ENCODE measurements around the gene TLE1.
"Not testable (repeated sequence)": the region's sequence is repeated elsewhere in the genome, so short reads cannot be mapped to it uniquely, and the experiment has no call there.

The TLE1 gene

DNA sequence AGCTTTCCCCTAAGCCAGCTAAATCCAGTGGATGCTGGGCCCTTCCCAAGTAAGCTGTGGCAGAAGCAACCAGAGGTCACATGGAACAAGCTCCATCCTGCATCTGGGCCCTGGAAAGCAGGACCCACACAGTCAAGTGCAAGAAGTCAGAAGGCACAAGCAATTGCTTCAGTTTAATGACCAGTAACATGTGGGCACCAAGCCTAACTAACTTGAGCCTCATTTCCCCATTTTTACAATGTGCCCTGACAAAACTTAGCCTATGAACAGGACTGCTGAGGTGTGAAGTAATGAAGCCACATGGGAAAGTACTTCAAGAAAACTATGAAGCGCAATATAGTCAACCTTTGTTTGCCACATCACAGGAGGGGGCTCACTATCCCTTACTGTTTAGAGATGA is 90.5 kb downstream of the TLE1 start:
- no peak for DNase-seq

DNA sequence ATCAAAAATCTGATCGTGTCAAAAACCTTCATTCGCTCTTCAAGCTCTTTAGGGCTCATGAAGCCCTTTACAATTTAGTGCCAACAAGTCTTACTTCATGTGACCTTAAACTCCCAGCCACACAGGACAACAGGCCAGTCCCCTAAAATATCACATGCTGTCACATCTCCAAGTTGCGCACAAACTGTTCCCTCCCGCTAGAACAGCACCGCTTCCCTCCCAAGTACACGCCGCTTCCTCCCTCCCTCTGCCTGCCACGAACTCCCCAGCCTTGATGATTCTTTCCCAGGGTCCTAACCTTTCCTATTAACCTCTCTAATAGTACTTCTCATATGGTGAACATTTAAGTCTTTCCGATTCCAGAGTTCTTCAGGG is 91.2 kb downstream of the TLE1 start:
- no peak for DNase-seq

DNA sequence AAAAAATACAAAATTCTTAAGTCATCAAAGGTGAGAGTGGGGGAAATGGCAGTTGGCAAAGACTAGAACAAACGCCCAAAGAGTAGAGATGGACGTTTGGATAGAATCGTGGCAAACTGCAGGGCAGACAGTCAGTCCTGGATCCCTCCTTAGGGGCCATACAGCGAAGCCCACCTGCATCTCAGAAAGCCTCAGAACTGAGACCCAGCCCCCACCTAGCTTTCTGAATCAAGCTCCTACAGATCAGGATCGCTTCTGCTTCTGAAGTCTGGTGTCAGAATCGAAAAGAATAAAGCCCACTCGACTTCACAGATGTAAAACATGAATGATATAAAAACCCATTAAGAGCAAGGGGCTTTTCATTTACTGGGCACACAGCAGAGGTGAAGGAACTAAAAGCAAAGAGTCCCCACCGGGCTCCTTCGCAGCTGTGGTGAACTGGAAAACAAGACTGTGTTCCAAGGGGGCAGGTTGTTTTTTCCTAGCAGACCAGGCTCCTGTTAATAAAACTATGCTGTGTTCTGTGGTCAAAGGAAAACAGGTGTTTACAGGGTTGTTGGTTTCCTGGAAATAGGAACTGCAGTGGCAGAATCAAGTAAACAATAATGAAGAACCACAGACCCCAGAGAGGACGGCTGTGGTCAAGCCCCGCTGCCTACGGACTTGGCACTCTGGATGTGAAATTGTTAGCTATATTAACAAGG is 91.8 kb downstream of the TLE1 start:
- no peak for DNase-seq

DNA sequence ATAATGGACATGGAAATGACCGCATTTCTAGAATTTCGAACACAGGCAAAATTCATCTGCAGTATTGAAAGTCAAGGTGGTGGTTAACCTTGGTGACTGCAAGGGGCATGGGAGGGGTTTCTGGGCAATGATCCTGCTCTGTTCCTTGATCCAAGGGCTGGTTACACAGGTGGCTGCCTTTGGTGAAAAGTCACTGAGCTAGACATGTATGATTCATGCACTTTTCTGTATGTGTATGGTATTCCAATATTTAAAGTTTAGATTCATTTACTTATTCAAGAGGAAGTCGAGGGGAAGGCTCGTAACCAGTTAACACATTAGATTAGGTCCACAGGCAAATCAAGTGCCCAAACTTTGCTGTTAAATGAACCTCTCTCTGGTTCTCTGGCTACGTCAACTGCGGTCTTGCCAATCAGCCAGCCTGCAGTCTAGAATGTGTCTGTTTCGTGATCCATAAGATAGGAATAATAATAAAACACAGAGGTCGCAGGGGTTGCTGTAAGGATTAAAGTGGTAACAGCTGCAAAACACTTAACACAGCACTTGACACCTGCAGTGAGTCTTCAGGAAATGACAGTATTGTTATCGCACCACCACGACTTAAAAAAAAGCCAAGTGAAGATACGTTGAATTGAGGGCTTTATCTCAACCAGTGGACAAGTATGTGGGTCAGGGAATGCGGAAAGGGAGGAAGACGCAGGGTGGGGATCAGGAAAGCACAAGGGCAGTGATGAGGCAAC is 92.5 kb downstream of the TLE1 start:
- no peak for DNase-seq

DNA sequence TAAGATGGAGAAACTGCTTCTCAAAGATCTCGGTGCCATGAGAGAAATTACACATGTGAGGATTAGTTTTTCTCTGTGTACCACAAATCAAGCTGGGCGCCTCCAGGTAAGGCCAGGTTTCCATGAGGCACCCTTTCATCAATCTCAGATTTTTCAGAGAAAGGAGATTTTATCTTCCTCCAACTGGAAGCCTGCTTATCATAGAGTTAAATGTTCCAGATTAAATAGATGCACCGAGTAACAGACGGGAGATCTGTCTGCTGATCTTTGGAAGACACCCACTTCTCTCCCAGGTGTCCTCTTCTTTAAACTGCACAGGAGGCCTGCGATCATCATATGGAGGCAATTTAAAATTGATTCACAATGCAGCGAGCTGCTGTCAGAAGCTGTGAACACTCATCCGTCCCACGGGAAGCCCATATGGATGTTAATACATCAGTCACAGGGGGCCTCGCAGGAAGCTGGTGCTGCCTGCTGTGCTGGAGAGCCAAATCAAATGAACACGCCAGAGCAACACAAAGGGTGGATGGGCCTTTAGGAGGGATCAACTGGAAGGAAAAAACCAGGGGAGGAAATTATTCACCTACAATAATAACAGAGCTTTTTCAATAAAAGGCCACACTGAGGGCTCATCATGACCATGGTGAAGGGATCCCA is 93.3 kb downstream of the TLE1 start:
- no peak for DNase-seq

DNA sequence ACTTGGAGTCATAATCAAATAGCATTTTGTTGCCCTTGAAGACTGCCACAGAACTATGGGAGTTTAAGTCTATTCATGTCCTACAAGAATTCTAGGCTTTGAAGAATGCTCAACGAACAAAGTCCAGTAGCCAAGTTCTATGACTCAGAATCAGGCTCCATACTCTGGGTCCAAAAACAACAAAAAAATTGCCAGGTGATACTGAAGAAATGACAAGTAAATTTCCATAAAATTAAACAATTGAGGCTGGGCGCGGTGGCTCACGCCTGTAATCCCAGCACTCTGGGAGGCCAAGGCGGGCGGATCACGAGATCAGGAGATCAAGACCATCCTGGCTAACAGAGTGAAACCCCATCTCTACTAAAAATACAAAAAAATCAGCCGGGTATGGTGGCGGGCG is 94.1 kb downstream of the TLE1 start:
- not testable (repeated sequence) for DNase-seq

GRCh38 chr9:81594415-81594814 is 94.9 kb downstream of the TLE1 start:
- DNase-seq: no peak

- no peak for DNase-seq
Measured at GRCh38 chr9:81592887-81593266, 96.5 kb downstream of the TLE1 start.

DNA sequence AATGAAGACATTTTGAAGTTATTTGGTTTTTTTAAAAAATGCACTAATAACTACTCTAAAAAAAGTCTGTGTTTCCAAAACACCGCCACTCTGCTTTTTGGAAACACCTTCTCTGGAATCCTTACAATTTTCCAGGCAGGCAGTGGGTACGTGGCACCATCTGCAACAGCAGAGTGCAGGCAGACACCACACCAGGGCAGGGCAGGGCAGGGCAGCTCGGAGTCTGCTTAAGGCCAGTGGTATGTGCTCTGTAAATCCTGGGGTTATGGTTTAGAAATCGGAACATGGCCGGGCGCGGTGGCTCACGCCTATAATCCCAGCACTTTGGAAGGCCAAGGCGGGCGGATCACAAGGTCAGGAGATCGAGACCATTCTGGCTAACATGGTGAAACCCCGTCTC is 97.6 kb downstream of the TLE1 start:
- no peak for DNase-seq

GRCh38 chr9:81590688-81591087 is 98.7 kb downstream of the TLE1 start:
- DNase-seq: no peak

DNA sequence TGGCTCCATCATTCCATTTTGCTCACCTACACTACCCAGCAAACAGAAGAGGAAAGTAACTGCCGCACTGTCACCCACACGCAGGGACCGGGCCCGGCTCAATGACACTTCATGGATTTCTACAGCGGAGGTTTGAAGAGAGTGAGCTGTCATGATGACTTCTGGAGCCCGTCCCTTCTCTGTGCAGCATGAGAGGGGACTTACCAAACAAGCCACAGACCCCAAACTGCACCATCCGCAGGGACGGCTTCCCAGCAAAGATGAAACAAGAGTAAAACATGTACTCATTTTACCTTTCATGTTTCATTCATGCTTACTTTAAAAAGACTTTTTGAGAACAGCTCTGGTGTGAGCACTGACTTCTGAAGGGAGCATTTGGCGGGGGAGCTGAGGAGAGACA is 99.5 kb downstream of the TLE1 start:
- no peak for DNase-seq

DNA sequence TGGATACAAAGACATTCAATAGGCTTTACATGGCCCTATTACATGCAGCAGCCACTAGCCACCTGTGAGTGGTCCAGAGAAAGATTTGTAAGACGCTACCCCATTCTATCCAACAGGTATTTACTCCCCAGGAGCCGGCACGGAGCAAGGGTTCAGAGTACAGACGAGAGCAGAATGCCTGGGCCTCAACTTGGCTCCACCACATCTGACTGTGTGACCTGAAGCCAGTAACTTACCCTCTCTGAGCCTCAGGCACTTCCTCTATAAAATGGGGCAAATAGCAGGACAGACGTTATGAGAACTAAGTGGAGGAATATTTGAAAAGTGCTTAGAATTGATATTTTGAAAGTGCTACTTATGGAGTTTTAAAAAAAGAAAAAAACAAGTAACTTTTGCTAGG is 100.0 kb downstream of the TLE1 start:
- DNase-seq: no peak

DNA sequence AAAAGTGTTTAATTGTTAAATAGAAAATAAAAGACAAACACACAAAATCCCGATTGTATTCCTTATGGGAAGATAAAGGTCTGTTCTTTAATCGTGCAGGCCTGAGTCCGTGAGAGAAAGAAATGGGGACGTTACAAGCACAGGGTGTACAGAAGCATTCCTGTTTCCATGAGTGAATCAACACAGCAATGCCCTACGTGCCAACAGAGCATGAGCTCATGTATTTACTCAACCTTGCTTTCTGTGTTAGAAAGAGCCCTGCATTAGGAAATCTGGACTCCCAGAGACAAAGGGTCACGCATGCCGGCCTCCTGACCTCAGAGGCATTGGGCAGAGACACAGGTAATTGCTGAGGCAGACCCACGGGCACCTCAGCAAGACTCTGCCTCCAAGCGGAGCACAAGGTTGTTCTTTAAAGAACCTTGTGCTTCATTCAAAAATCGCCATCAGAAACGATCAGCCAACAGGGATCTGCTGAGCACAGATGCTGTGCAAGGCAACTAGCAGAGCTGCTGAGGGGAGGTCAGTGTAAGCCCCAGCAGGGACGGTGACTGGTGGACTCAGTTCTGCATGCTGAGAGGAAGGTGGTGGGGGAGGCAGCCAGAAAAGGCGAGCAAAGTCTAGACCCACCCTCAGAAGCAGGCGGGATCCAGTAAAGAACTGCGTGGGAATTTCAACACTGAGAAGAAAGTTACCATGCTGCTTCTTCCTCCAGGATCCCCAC is 101.0 kb downstream of the TLE1 start:
- no peak for DNase-seq

DNA sequence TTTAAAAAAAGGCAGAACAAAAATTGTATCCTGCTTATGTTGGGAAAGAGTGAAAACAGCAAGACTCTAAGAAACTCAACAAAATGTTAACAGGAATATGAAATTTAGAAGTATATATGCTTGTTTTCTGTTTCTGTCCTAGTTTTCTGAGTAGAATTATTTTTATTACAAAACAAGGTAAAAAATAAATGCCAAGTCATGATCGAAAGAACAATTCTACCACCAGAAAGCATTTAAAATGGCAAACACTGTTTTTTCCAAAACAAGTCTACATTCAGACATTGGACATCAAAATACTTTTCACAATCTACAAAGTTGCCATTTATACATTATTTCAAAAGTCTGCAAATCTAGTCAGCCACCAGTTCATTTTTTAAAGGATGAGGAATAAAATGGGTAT is 102.6 kb downstream of the TLE1 start:
- no peak for DNase-seq

GRCh38 chr9:81585191-81585763 is 104.1 kb downstream of the TLE1 start:
- no peak for DNase-seq

DNA sequence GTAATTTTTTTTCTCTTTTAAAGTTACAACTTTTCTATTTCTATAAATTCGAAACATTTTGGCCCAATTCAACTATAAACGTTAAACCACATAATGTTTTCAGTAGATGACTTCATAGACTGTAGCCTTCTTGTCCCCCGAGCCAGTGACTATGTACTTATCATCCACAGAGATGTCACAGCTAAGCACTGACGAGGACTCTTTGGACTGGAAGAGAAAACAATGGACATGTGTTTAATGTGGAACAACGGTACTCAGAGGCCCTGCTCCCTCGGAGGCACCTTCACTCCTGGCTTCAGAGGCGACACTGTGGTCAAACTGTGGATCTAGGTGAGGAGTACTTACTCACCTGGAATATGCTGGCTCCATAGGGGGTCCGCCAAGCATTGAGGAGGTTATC is 105.2 kb downstream of the TLE1 start:
- DNase-seq: no peak

GRCh38 chr9:81581986-81582385 is 107.4 kb downstream of the TLE1 start:
- no peak for DNase-seq

- no peak for DNase-seq
Measured at GRCh38 chr9:81579381-81579780, 110.0 kb downstream of the TLE1 start.

DNA sequence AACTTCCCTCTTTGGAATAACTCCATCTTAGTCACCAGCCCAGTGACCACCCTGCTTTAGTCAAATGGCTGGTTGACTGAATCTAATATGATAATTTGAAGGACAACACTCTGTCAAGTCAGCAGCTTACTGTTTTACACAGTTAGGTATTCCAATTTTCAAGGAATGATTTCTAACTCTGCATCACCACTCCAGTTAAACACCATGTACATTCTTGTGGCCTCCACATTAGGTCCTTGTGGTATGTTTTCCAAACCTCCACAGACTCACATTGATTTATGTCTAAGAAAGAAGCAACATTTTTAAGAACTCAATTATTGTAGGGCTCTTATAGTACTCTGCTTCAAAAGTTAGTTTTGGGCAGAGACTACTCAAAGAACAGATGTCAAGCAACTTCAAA is 110.7 kb downstream of the TLE1 start:
- no peak for DNase-seq

- no peak for DNase-seq
Measured at GRCh38 chr9:81575956-81576355, 113.4 kb downstream of the TLE1 start.

GRCh38 chr9:81574405-81574804 is 114.9 kb downstream of the TLE1 start:
- DNase-seq: no peak

GRCh38 chr9:81573415-81574321 is 115.7 kb downstream of the TLE1 start:
- DNase-seq: no peak

Data from stimulated activated naive CD4-positive, alpha-beta T cell treated with Interleukin-2 at 50 U/mL for 16 hours (primary cell).